ENCODE results near the gene ADCY2.
A peak's percentile ranks its signal among the peaks of the same experiment; 100 is the strongest.

ADCY2 gene

DNA sequence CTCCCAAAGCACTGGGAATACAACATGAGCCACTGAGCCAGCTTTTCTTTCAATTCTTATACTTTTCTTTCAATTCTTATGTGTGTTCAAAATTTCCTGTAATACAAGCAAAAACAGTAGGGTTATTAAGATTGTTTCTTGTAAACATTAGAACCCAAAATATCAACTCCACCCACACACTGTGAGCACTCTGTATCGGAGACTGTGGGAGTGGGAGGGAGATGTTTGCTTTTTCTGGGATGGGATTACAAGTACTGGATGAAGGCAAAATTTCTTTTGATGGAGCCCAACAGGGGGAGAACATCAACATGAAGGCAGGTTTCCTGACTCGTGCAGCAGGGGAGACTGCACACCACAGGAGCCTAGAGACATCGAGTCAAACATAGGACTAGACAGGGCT is 459.7 kb downstream of the ADCY2 start:
- DNase-seq (ENCODE audit: extremely low read depth in 1 of 2, low read depth in 1 of 2), result no peak

DNA sequence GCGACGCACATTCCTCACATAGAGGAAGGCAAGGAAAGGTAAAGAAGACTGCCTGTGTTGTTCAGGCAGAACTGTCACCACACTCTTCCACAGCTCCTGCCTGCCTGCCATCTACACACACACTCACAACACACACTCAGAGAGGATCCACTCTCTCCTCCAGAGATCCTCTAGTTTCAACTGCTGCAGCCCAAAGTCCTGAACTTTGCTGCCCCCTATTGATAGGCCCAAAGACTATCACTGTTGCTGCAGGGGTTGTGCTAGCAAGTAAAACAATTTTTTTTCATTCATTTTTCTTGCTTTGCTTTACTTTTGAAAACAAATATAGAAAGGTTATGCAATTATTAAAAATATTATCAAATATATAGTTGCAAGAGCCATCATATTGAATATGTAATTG is 460.9 kb downstream of the ADCY2 start:
- no peak for DNase-seq (ENCODE audit: extremely low read depth in 1 of 2, low read depth in 1 of 2)

DNA sequence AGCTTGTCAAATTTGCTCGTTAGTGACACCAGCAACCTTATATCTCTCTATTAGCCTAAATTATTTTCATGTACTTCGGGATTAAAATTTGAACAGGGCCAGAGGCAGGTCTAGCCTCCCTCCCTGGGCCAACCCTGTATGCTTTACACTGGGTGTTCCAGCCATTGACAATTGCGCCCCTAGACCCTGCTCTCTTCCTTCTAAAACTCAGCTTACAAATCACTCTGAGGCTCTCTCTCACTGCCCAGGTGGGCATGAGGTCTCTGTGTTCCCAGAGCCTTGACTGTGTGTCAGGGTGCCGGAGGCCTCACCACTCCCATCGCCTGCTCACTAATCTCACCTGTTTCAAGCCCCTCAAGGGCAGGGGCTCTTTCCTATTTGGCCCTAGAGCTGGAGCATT is 461.4 kb downstream of the ADCY2 start:
- DNase-seq (ENCODE audit: extremely low read depth in 1 of 2, low read depth in 1 of 2), result no peak

DNA sequence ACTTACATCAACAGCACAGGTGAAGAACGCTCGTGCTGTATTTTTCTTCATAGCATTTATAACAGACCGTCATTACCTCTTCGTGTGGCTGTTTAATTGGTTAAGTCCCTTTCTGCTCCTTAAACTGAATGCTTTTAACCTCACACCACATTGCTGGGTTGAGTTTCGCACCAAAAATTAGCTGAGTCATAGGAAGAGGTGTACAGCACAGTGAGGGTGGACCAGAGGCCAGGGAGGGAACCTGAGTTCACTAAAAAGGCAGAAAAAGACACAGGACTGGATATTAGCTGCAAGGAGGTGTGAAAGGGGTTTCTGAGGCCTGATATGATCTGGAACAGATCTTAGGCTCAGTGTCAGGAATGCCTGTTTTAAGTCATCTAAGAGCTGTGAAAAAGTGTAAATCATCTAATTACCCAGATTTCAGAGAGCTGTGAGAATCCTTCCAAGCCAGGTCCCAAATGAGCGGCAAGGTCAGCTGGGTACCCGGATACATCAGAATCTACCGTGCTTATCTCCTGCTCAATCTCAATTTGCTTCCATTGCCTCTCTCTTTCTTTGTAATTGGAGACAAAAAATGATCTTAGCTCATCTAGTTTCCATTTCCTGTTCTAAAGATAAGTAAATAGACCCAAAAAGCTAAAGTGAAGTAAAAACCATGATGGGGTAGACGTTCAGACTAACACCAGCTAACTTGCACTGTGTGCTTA is 462.1 kb downstream of the ADCY2 start:
- no peak for DNase-seq (ENCODE audit: extremely low read depth in 1 of 2, low read depth in 1 of 2)

DNA sequence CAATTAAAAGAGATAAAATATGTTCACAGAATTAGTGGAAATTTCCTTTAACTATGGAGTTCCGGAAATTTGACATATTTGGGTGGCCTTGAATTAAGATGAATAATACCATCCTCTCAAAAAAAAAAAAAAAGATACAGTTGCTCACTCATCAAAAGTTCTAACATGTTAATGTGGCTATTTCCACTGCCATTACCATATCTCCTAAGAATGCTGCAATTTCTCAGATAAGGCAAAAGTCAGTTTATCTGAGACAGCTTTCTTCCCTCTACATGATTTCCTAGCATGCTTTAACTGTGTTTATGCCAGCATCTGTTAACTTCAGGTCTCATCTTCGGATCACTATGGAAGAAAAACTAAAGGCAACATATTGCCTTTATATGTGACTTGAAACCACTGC is 470.3 kb downstream of the ADCY2 start:
- no peak for DNase-seq (ENCODE audit: extremely low read depth in 1 of 2, low read depth in 1 of 2)

DNA sequence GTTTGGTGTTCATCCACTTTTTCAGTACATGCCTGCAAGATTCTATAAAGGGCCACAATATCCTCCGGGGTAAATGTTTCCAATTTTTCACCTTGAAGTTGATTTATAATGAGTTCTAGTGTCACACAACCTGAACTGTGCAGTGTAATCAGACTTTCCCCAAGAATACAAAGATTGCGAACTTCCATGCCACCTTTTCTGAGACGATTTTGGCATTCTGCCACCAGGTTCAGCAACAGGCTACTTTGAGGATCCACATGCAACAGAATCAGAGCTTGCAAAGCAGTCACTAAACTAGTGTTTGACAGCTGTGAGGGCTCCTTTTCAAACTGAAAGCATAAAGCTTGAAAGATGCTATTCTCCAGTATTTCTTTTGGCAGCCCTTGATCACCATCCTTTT is 471.3 kb downstream of the ADCY2 start:
- DNase-seq (ENCODE audit: extremely low read depth in 1 of 2, low read depth in 1 of 2), result no peak

DNA sequence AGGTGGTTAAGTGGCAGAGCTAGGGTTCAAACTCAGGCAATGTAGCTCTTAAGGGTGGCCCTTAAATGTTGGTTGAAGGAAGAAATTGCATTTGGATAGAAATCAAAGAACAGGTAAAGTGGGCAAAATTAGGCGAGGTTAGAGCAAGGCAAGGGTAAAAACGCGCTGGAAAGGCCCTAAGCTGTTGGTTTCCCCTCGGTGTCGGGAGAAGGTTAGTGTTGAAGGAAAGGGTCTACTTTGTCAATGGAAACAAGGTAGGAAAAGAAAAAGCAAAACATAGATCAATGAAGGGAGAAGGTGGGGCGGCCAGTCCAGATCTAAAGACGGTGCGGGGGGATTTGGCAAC is 472.5 kb downstream of the ADCY2 start:
- no peak for DNase-seq (ENCODE audit: extremely low read depth in 1 of 2, low read depth in 1 of 2)

DNA sequence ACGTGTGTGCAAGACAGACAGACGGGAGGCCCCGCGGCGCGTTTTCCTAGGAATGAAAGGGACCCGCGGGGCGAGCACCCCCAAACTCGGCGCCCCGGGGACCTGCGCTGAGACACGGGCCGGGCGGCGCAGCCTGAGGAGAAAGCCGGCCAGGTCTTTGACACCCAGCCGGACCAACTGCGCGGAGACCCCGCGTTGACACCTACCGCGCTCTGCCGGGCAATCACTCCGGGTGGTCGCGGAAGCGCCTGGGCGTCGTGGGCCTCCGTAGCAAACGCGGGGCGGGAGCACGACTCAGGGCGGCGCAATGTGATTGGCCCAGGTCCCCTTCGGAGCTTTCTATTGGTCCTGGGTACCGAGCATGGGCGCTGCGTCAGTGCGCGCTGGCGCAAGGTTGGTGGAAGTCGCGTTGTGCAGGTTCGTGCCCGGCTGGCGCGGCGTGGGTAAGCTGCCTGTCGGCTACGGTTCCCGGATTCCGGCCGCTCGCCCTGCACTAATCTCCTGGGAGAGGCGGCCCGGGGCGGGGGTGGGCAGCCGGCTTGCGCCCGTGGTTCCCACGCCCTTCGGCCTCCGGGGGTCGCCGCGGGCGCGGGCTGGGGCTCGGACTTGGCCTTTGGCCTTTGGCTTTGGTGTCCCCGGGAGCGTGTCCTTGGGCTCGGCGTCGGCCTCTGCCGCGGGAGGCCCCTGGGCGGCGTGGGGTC is 473.0 kb downstream of the ADCY2 start, which contains the start of the genes FASTKD3 and MTRR:
Gene FASTKD3 (minus strand): TSS at position 259 of the 701 bp plus-strand sequence. CDS start 948 bp downstream, outside the sequence.
Gene MTRR (plus strand): TSS at position 376 of the 701 bp plus-strand sequence. CDS start 1,647 bp downstream, outside the sequence.
- peak; percentile 69 to 83 for DNase-seq (ENCODE audit: extremely low read depth in 1 of 2, low read depth in 1 of 2)

DNA sequence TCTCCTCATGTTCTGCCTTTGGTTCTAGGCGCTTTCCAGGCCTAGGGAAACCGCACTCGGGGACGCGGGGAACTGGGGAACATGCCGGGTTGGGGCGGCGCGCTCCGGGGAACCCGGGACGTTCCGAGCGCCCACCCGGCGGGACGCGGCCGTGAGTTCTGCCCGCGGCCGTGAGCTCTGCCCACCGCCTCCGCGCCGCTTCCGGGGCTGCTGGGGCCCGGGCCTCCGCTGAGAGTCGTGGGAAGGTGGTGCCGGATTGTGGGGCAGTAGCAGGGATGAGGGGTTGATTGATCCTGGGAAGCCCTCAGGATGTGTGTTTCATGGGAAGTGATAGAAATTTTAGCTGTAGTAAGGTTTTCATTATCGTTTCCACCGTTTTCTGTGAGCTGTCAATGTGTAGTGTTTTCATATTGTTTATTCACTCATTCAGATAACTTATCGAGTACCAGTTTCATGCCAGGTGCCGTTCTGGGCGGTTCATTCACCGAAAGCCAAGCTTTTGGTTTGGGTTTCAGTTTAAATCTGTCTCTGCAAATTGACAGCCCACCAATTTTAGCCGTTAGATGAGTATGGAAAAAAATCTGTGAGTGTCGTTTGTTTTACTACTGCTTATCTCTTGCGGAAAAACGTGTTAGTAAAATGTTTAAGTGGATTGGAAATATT is 473.7 kb downstream of the ADCY2 start:
- DNase-seq (ENCODE audit: extremely low read depth in 1 of 2, low read depth in 1 of 2), result no peak

DNA sequence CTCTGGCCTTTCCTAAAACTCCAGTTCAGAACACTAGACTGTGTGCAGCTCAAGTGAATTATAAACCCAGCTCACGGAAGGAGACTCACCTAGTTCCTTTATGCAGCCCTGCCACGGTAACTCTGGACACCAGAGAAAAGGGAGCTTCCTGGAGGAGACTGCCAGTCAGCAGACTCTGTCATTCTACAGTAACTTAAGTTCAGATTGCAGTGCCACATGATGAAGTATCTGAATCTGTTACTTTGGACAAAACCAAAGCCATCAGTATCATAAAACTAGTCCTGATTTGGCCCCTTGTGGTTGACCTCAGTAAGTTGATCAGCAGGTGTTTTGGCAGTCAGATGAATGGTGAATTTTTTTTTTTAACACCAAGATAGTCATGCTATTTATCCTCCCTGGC is 475.7 kb downstream of the ADCY2 start:
- no peak for DNase-seq (ENCODE audit: extremely low read depth in 1 of 2, low read depth in 1 of 2)

DNA sequence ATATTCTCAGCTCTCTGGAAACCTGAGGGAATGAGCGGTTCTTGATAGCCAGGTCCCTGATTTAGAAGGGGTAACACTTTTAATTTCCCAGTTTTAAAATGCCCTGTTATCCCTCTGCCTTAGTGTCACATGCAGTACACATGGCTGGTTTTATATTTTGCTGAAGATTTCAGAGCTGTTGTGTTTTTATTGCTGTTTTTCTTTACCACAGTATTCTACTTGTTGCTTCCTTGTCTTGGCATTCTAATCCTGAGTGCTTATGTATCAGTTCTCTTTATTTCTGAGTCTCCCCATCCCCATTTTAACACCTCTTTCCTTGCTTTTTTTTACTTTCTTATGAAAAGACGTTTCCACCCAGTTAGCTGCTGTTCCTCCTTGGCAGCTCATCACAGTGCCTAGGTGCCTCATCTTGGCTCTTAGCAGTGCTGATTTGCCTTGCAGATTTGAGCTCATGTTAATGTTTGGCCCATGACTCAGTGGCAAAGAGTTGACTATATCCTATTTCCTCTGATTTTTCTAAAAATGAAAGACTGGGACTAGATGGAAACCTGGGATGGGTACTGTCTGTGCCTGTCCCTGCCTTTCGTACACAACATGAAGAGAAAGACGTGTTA is 476.7 kb downstream of the ADCY2 start:
- no peak for DNase-seq (ENCODE audit: extremely low read depth in 1 of 2, low read depth in 1 of 2)

DNA sequence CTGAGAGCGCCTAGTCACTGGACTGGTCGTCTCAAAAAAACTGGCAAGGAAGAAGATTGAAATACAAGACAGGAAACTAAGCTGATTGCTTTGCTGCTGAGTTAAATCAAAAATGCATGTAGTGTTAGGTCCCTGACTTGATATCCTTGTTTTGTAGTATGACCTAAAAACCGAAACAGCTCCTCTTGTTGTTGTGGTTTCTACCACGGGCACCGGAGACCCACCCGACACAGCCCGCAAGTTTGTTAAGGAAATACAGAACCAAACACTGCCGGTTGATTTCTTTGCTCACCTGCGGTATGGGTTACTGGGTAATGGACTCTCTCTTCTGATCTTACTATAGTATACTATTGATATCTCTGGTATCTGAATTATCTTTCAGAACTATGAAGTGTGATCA is 477.3 kb downstream of the ADCY2 start:
- DNase-seq (ENCODE audit: extremely low read depth in 1 of 2, low read depth in 1 of 2), result no peak

DNA sequence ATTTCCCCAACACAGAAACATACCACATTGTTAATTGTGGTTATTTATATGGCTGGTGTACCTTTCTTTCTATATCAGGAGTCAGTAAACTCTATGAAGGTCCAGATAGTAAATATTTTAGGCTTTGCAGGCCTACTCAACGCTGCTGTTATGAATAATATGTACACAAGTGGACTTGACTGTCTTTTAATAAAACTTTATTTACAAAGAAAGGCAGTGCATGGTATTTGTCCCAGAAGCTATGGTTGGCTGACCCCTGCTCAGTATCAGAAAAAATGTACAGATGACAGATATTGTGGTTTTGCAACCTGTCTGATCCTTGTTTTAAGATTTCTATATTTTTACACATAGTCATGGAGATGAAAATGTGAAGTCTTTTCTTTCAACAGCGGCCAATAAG is 478.7 kb downstream of the ADCY2 start:
- DNase-seq (ENCODE audit: extremely low read depth in 1 of 2, low read depth in 1 of 2), result no peak

DNA sequence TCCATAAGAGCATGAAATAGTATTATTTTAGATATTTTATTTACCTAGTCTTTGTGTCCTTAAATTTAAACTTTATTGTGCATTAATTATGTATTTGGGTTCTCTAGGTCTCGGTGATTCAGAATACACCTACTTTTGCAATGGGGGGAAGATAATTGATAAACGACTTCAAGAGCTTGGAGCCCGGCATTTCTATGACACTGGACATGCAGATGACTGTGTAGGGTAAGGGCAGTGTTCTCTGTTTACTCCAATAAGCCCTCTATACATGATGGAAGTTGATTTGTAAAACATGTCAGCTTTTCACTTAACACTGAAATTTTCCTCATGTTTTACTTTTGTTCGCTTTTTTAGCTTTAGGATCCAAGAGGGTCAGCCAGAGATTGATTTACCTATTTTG is 479.2 kb downstream of the ADCY2 start:
- no peak for DNase-seq (ENCODE audit: extremely low read depth in 1 of 2, low read depth in 1 of 2)

DNA sequence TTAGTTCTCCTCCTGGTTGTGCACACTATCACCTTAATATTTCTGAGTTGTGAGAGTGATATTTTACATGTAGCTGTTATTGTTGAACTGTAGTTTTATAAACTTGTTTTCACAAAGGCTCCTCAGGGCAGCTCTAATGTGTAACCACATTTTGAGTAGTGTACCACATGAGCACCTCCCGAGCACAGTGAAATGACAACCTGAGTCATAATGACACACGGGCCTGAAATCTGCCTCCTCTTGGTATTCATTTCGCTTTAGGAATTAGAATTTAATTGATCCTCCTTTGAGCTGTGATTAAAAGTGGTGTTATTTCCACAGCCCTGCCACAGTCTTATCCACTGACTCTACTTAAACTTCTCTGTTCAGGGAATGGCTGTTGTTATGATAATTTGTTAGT is 480.9 kb downstream of the ADCY2 start:
- DNase-seq (ENCODE audit: extremely low read depth in 1 of 2, low read depth in 1 of 2), result no peak

DNA sequence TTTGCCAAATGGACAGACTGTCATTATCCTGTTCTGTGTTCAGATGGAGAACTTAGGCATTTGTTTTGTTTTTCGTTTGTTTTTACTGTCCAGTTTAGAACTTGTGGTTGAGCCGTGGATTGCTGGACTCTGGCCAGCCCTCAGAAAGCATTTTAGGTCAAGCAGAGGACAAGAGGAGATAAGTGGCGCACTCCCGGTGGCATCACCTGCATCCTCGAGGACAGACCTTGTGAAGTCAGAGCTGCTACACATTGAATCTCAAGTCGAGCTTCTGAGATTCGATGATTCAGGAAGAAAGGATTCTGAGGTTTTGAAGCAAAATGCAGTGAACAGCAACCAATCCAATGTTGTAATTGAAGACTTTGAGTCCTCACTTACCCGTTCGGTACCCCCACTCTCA is 481.9 kb downstream of the ADCY2 start:
- no peak for DNase-seq (ENCODE audit: extremely low read depth in 1 of 2, low read depth in 1 of 2)

DNA sequence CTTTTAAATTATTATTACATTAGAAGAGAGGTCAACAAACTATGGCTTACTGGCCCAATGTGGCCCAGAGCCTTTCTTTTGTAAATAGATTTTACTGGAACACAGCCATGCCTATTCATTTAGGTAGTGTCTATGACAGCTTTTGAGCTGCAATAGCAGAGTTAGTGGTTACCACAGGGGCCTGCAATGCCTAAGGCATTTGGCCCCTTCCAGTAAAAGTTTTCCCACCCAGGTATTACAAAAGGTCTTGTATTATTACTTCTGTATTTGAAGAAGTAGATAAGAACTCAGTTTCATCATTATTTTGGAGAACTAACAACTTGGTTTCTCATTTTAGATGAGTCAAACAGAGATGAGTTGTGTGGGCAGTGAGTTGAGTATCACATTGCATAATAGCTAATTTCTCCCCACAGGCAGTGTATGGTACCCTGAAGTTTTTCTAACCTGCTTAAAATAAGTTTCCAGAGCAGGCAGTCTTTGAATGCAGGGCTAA is 482.5 kb downstream of the ADCY2 start:
- no peak for DNase-seq (ENCODE audit: extremely low read depth in 1 of 2, low read depth in 1 of 2)
